T follicular helper cell (primary cell): ENCODE results near the gene SSH3.

Source experiments
- DNase-seq: peaks from one replicate; pipeline ENCODE4 v3.0.0-alpha.2; 2020; ENCODE audit warnings: low read depth

SSH3 gene

DNA sequence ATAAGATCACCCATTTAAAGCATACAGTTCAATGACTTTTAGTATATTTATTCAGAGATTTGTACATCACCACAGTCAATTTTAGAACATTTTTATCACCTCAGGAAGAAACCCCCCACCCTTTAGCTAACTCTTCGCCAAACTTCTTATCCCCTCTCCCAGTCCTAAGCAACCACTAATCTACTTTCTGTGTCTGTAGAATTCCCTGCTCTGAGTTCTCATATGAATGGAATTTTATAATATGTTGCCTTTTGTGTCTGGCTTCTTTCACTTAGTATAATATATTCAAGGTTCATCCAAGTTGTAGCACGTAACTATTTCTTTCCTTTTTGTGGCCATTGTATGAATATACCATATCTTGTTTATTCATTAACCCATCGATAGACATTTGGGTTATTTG, 10.7 kb upstream of the SSH3 start:
- no peak for DNase-seq

DNA sequence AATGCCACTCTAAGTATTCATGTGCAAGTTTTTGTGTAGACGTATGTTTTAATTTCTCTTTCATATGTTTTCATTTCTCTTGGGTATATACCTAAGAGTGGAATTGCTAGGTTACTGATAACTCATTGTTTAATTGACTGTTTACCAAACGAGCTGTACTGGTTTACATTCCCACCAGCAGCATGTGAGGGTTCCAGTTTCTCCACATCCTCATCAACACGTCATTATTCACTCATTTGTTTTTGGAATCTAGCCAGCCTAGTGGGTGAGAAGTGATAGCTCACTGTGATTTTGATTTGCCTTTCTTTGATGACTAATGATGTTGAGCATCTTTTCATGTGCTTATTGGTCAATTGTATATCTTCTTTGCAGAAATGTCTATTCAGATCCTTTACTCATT, 10.2 kb upstream of the SSH3 start:
- no peak for DNase-seq

DNA sequence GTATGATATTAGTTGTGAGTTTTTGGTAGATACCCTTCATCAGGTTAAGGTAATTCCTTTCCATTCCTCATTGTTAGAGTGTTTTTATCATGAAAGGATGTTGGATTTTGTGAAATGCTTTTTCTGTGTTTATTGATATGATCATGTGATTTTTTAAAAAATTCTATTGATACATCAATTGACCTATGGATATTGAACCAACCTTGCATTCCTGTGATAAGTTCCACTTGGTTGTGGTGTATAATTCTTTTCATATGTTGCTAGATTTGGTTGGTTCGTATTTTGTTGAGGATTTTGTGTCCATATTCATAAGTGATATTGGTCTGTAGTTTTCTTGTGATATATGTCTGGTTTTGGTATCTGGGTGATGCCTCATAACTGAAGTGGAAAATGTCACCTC, 7.5 kb upstream of the SSH3 start:
- no peak for DNase-seq

DNA sequence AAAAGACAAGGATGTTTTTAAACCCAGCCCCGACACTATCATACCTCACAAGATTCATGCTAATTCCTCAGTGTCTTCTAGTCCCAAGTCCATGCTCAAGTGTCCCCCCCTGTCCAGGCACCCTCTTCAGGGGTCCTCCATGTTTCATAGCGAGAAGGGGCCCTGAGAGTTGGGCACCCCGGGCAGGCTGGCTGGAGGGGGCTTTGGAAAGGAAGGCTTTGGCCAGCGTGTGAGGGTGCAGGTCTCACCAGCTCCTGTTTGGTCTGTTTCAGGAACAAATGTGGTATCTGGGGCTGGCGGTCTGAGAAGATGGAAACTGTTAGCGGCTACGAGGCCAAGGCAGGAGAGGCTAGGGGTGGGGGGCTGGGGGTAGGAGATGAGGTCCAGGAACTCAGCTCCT, 4.5 kb upstream of the SSH3 start:
- no peak for DNase-seq

DNA sequence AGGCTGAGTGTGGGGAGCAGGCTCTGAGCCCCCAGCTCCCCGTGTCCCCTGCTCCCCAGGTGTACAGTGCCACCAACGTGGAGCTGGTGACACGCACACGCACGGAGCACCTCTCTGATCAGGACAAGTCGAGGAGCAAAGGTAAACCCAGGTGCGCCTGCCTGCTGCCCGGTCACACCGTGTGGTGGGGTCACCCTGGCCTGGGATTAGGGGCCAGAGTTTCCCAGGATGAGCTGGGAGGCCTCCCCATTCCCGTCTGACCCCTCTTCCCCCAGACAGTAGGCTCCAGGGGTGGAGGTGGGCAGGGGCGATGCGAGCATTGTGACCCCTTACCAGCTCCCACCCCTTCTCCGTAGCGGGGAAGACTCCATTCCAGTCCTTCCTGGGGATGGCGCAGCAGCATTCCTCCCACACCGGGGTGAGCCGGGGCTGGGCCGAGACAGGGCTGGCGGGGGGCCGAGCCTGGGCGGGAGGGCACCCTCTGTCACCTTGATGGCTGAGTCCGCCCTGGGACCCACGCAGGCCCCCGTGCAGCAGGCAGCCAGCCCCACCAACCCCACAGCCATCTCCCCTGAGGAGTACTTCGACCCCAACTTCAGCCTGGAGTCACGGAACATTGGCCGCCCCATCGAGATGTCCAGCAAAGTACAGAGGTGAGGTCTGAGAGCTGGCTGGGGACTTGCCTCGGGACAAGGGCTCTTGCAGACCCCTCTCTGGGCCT, 3.7 kb upstream of the SSH3 start:
- DNase-seq: no peak

DNA sequence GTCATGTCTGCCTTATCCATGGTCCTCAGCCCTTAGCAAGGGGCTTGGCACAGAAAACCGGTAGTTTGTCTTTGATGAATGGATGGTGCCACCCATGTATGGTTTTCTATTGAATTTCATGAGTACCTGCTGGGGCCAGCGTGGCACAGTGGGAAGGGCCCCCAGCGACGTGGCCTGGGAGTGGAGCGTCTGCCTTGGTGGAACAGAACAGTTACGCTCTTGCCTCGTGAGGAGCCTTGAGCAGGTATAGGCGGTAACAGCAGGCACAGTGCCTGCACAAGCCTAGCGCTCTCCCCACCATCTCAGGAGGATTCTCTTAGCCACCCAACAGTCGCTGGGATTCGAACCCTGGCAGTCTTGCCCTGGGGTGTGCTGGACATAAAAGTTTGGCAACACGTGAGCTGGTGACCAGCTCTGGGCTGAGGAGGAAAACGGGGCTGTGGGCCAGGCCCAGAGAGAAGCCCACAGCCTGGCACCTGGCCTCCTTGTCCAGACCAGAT, 3.0 kb upstream of the SSH3 start:
- DNase-seq: no peak

DNA sequence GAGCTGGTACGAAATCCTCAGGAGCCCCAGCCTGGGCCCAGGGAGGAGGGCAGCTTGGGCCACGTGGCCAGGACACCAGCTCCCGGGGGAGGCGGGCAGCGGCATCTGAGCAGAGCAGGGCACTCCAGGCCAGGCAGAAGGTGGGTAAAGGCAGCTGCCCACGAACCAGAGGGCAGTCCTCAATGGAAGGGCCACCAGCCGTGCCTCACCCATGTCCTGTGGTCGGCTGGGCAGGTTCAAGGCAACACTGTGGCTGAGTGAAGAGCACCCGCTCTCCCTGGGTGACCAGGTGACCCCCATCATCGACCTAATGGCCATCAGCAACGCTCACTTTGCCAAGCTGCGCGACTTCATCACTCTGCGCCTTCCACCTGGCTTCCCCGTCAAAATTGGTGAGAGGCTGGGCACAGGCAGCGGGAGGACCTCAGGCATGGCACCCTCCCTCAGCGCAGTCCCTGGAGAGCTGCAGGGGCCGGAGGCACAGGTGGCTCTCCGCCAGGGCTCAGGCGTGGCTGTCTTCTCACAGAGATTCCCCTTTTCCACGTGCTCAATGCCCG, 2.5 kb upstream of the SSH3 start:
- DNase-seq: no peak

DNA sequence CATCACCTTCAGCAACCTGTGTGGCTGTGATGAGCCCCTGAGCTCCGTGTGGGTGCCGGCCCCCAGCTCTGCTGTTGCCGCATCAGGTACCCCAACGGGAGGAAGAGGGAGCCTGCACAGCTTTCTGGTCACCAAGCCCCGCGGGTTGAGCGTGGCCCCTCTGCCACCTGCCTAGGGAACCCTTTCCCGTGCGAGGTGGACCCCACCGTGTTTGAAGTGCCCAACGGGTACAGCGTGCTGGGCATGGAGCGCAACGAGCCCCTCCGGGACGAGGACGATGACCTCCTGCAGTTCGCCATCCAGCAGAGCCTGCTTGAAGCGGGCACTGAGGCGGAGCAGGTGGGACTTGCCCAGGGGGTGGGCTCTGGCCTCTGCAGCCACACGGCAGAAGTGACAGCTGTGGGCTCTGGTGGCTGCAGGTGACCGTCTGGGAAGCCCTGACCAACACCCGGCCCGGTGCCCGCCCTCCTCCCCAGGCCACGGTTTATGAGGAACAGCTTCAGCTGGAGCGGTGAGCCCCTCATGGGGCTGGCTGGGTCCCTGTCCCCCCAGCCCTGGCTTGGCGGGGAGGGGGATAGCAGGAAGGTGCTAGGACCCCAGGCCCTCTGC, 1.9 kb upstream of the SSH3 start:
- no peak for DNase-seq

DNA sequence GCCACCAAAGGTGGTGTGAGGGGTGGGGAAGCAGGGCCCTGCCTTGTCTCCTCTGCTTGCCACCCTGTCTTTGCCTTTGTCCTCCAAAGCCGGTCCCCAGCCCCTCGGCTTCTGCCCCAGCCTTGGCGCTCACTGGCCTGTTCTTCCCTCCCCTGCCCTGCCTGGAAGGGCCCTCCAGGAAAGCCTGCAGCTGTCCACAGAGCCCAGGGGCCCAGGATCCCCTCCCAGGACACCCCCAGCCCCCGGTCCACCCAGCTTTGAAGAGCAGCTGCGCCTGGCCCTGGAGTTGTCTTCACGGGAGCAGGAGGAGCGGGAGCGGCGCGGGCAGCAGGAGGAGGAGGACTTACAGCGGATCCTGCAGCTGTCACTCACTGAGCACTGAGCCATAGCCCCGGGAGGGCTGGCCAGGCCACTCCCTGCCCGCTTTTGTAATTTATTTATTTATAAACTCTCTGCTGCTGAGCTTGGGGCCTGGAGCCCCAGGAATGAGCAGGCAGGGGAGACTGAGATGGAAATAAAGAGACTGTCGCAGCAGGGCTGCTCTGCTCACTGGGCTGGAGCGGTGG, 1.3 kb upstream of the SSH3 start:
- DNase-seq: no peak

DNA sequence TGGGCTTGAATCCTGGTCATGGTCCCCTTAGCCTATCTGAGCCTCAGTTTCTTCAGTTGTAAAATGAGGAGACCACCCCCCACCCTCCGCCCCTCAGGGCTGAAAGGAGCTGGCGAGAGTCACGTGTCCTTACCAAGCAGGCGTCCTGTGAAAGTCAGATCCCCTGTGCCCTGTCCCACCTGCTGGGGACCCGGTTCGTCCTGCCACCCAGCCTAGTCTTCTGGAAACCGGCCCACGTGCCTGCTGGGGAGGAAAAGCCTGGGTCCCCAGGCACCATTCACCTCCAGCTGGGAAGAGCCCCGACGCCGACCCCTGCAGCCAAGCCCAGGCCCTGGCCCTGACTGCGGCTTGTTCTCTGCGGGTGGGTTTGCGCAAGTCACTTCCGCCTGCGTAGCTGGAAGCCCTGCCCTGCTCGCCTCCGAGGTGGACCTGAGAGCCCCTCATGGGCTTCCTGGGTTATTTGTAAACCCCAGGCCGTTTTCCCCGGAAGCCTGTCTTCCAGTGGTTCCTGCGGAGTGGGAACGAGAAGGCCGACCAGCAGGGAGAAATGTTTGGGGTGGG, 679 bp upstream of the SSH3 start:
- no peak for DNase-seq

DNA sequence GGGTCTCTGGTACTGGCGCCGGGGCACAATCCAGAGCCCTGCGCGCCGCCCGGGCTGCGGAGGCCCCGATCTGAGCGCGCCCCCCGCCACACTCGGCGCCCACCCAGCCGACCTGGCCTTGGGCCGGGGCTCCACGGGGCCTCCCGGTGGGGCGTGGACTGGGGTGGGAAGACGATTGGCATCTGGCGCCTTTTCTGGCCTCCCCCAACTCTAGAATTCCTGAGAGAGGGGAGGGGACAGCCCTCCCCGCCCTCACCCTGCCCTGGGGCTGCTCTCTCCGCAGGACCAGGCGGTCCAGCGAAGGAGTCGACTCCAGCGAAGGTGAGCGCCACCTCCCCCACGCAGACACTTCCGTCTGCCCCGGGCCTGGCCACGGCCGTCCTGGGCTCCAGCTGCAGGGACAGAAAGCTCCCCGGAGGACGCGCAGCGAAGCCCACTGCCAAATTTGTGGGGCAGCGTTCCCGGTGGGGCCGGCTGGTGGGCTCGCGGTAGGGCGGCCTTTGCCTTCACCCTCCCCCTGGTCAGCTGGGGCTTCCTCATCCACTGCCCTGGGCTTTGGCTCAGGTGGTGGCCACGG, 593 bp downstream of the SSH3 start:
- DNase-seq: no peak

DNA sequence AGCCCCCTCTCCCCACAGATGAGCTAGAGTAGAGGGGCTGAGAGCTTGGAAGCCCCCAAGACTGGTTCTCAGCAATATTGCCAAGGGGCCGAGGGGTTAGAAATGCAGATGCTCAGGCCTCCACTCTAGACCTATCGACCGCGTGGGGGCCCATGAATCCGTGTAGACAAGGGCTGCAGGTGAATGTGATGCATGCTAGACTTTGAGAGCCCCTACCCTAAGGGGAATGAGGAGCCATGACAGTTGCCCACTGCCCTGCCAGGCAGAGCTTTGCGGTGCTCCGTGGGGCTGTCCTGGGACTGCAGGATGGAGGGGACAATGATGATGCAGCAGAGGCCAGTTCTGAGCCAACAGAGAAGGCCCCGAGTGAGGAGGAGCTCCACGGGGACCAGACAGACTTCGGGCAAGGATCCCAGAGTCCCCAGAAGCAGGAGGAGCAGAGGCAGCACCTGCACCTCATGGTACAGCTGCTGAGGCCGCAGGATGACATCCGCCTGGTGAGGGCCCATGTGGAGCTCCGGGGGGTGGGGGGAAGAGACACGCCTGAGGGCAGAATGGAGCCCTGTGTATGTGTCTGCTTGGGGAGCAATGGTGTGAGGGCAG, 1.3 kb downstream of the SSH3 start:
- DNase-seq: no peak

DNA sequence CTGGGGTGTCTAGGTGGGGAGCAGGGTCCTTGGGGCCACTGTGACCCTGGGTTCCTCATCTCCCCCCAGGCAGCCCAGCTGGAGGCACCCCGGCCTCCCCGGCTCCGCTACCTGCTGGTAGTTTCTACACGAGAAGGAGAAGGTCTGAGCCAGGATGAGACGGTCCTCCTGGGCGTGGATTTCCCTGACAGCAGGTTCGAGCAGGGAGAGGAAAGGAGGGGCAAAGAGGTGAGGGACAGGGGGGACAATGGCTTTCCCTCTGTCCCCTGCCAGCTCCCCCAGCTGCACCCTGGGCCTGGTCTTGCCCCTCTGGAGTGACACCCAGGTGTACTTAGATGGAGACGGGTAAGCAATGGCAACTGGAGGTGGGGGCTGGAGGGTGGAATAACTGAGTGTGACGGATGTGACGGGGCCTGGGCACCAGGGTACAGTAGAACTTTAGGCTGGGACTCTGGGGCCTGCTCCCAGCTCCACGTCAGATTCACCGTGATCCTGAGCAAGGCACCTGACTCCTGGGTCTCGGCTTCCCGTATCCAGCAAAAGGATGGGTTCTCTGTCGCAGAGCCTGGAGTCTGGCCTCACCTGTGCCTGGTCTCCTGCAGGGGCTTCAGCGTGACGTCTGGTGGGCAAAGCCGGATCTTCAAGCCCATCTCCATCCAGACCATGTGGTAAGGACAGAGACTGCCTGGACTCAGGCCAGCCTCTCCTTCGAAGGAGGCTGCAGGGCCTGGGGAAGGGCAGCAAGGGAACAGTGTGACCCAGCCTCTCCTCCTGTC, 3.6 kb downstream of the SSH3 start:
- DNase-seq: no peak

DNA sequence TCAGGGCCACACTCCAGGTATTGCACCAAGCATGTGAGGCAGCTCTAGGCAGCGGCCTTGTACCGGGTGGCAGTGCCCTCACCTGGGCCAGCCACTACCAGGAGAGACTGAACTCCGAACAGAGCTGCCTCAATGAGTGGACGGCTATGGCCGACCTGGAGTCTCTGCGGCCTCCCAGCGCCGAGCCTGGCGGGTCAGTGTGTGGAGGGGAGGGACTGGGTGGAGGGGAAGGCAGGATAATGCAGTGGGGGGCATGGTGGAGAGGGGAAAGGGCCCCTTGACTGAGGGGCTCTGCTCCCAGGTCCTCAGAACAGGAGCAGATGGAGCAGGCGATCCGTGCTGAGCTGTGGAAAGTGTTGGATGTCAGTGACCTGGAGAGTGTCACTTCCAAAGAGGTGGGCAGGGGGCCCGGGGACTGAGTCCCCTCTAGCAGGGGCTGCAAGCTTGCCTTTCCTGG, 4.2 kb downstream of the SSH3 start:
- no peak for DNase-seq

DNA sequence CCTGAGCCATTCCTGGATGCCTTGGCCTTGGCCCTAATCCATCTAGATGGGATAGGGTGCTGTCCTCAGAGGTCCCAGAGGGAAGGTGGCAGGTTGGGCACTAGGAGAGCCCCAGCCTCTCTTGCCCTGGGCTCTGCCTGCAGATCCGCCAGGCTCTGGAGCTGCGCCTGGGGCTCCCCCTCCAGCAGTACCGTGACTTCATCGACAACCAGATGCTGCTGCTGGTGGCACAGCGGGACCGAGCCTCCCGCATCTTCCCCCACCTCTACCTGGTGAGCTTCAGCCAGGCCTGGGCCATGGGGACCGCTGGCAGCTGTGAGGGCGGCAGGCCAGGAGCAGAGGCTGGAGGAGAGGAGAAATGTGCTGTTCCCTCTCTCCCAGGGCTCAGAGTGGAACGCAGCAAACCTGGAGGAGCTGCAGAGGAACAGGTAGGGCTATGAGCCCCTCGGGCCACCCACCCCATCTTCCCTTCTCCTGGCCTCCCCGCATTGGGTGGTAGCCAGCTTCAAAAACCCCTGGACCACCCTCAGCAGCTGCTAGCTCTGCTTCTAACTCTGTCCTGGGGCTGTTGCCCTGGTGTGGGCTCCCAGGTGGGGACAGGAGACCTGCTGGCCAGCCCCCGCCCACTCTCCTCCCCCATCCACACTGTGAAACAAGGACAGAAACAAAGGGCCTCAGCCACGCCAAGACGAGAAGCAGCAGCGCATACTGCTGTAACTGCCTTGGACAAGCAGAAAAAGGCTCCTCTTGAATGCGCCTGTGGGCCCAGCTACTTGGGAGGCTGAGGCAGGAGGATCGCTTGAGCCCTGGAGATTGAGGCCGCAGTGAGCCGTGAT, 4.9 kb downstream of the SSH3 start:
- no peak for DNase-seq

DNA sequence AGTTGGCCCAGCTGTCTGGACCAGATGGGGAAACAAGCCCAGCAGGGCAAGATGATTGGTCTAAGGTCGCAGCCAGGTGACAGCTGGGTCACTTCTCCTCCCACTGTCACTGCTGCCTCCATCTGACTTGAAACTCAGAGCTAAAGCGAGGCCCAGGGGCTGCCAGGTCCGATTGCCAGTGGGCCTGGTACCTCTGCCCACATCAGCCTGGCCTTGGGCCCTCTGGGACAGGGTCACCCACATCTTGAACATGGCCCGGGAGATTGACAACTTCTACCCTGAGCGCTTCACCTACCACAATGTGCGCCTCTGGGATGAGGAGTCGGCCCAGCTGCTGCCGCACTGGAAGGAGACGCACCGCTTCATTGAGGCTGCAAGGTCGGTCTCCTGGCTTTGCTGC, 5.8 kb downstream of the SSH3 start:
- DNase-seq: no peak

DNA sequence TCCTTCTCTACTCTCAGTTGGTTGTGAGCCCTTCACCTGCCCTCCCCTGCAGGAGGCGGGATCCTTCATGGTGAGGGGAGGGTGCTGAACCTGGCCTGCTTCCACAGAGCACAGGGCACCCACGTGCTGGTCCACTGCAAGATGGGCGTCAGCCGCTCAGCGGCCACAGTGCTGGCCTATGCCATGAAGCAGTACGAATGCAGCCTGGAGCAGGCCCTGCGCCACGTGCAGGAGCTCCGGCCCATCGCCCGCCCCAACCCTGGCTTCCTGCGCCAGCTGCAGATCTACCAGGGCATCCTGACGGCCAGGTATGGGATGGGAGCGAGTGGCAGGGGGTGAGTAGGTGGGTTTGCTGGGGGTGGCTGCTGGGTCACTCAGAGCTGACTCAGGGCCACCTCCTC, 6.3 kb downstream of the SSH3 start:
- no peak for DNase-seq

DNA sequence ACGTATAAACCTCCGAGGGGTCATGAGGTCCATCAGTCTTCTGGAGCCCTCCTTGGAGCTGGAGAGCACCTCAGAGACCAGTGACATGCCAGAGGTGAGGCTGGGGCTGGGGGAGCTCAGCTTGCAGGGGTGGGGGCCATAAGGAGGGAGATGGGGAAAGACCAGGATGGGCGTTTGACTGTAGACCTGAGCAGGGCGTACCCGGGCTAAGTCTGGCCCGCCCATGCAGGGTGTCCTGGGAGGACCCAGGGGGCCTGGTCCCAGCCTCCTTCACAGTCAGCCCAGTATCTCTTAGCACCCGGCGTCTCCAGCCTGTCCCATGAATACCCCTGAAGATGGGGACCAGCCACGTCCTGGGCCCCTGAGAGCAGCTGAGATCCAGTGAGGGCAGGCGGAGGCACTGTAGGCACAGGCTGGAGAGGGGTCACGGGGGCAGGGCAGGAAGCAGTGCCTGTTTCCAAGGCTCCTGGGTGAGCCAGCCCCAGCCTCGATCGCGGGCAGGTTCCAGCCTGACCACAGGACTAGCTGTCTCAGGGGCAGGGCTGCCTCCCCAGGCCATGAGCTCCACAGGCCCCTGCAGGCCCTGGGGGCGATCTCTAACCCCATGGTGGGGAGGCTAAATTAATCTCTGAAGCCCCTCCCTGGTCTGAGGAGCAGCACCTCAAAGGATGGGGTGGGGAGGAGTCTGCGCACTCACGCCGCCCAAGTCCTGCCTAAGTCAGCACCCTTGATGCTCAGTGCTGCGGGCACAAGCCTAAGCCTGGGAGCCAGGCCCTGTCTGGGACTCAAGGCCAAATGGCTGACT, 7.1 kb downstream of the SSH3 start:
- DNase-seq: no peak

DNA sequence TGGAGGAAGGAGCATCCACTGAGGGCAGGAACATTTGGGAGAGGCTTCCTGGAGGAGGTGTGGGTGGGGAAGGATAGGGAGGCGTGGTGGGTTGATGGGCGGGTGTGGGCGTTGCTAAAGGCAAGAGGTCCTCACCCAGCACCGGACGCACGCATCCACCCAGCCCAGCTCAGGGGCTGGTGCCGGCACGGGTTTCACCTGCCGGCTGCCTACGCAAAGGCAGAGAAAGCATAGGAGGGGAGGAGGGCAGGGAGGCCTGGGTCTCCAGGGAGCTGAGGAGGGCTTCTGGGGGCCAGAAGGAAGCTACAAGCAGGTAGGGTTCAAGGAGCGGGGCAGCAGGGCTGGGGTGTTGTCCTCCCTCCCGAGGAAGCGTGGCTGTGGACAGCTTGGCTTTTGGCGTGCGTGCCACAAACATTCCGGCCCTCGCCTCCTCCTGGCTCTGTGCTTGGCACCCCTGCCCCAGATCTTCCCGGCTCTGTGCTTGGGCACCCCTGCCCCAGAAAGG, 7.8 kb downstream of the SSH3 start:
- DNase-seq: no peak
